ENCODE data around the gene EGFR.

The EGFR gene

GRCh38 chr7:55101359-55101758 lies 82.5 kb downstream of the EGFR start:
- DNase-seq (ENCODE audit: low read depth), result no peak

GRCh38 chr7:55104123-55104522 lies 85.3 kb downstream of the EGFR start:
- no peak for DNase-seq (ENCODE audit: low read depth)

GRCh38 chr7:55104712-55105433 lies 86.1 kb downstream of the EGFR start:
- no peak for DNase-seq (ENCODE audit: low read depth)

GRCh38 chr7:55105952-55106351 lies 87.1 kb downstream of the EGFR start:
- no peak for DNase-seq (ENCODE audit: low read depth)

- DNase-seq (ENCODE audit: low read depth), result no peak
Measured at GRCh38 chr7:55107946-55108345, 89.1 kb downstream of the EGFR start.

GRCh38 chr7:55108401-55108800 lies 89.6 kb downstream of the EGFR start:
- DNase-seq (ENCODE audit: low read depth), result no peak

GRCh38 chr7:55108818-55109217 lies 90.0 kb downstream of the EGFR start:
- no peak for DNase-seq (ENCODE audit: low read depth)

- no peak for DNase-seq (ENCODE audit: low read depth)
Measured at GRCh38 chr7:55109404-55110167, 90.8 kb downstream of the EGFR start.

- no peak for DNase-seq (ENCODE audit: low read depth)
Measured at GRCh38 chr7:55110282-55110992, 91.6 kb downstream of the EGFR start.

GRCh38 chr7:55110993-55111361 lies 92.2 kb downstream of the EGFR start:
- DNase-seq (ENCODE audit: low read depth), result no peak

GRCh38 chr7:55112056-55112455 lies 93.2 kb downstream of the EGFR start:
- DNase-seq (ENCODE audit: low read depth), result no peak

GRCh38 chr7:55113760-55114540 lies 95.1 kb downstream of the EGFR start:
- DNase-seq (ENCODE audit: low read depth), result no peak

- no peak for DNase-seq (ENCODE audit: low read depth)
Measured at GRCh38 chr7:55117286-55117685, 98.5 kb downstream of the EGFR start.

- DNase-seq (ENCODE audit: low read depth), result no peak
Measured at GRCh38 chr7:55118426-55118825, 99.6 kb downstream of the EGFR start.

- no peak for DNase-seq (ENCODE audit: low read depth)
Measured at GRCh38 chr7:55119571-55119970, 100.8 kb downstream of the EGFR start.

GRCh38 chr7:55120074-55120473 lies 101.3 kb downstream of the EGFR start:
- no peak for DNase-seq (ENCODE audit: low read depth)

GRCh38 chr7:55120501-55121198 lies 101.8 kb downstream of the EGFR start:
- no peak for DNase-seq (ENCODE audit: low read depth)

GRCh38 chr7:55121249-55121648 lies 102.4 kb downstream of the EGFR start:
- no peak for DNase-seq (ENCODE audit: low read depth)

GRCh38 chr7:55122263-55122662 lies 103.4 kb downstream of the EGFR start:
- DNase-seq (ENCODE audit: low read depth), result no peak

- no peak for DNase-seq (ENCODE audit: low read depth)
Measured at GRCh38 chr7:55124989-55125875, 106.4 kb downstream of the EGFR start.

- DNase-seq (ENCODE audit: low read depth), result no peak
Measured at GRCh38 chr7:55127135-55127551, 108.3 kb downstream of the EGFR start.
